ENCODE measurements around the gene NOG.

NOG gene

DNA sequence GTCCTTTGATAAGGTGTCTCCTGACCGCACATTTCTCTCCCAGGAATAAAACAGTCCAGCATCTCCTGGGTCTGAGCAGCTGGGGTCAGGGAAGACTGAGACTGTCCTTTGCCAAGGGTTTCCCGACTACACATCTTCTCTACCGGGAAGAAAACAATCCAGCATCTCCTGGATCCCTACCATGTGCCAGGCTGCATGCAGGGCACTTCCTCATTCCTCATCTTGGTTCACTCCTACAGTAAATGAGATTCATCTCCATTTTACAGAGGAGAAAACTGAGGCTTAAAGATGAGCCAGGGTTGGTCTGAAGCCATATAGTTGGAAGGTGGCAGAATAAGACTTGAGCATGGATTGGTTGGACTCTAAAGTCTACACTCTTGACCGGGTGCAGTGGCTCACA, 36.7 kb downstream of the NOG start:
- H3K9ac ChIP-seq (ENCODE audit: low read length), result no peak overlapping the region
- H3K4me1 ChIP-seq (ENCODE audit: control insufficient read depth, low read depth, low read length), result no peaks in the 10 kb centered on the region
- H2AK5ac ChIP-seq (ENCODE audit: low read length), result no peak overlapping the region
- no peak overlapping the region for H4K5ac ChIP-seq (ENCODE audit: low read length)
- H3K79me2 ChIP-seq (ENCODE audit: control insufficient read depth, insufficient read depth, low read length), result no peaks in the 10 kb centered on the region
- no peak overlapping the region for H3K18ac ChIP-seq (ENCODE audit: low read length)
- no peak overlapping the region for H3K27ac ChIP-seq (ENCODE audit: low read depth, low read length)
- no peak overlapping the region for H3K23ac ChIP-seq (ENCODE audit: low read length)
- H2BK15ac ChIP-seq (replicated peaks; ENCODE audit: low read depth), result no peak overlapping the region
- WGBS (ENCODE audit: extremely low coverage, insufficient coverage, low lambda C conversion rate), result no CpG with 5 or more reads among the region's 4 CpGs
- H3K79me1 ChIP-seq (ENCODE audit: low read length), result no peaks in the 10 kb centered on the region
- no peak for DNase-seq
- no peak overlapping the region for H2BK120ac ChIP-seq (ENCODE audit: low read depth, low read length)
- no peak overlapping the region for H3K4ac ChIP-seq (ENCODE audit: low read depth, low read length)
- no peaks in the 10 kb centered on the region for H3K36me3 ChIP-seq (ENCODE audit: control insufficient read depth, insufficient read depth, low read length)
- no peak overlapping the region for H3K56ac ChIP-seq (ENCODE audit: low read length)
- no peak overlapping the region for H3K4me3 ChIP-seq (ENCODE audit: low read length)
- H2BK5ac ChIP-seq (ENCODE audit: low read length), result no peak overlapping the region
- H3K4me2 ChIP-seq (ENCODE audit: low read length), result no peak overlapping the region
- no peaks in the 10 kb centered on the region for H3K27me3 ChIP-seq (ENCODE audit: insufficient read depth, low read length, poor library complexity)
- no peak overlapping the region for H4K8ac ChIP-seq (ENCODE audit: low read depth, low read length)

DNA sequence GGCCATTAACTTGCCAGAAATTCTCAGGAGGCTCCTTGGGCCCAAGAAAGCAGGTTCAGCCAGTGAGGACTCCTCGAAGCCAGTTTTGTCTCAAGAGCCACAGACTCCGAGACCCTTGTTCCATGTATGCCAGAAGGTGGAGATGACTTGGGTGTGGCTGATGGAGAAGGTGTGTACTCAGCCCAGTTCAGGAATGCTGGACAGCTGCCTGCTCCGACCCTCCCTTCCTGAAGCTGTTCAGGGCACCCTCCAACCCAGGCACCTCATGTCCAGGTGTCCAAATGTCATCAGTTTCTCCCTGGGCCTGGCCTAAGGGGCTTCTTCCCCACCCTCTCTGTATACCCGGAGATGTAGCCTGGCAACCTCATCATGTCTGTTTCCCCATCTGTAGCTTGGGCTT, 40.2 kb downstream of the NOG start:
- no CpG with 5 or more reads among the region's 4 CpGs for WGBS (ENCODE audit: extremely low coverage, insufficient coverage, low lambda C conversion rate)
- Histone ChIP-seq H3K9ac (ENCODE audit: low read length) (no peak overlapping the region), H3K23ac (ENCODE audit: low read length) (no peak overlapping the region), H4K5ac (ENCODE audit: low read length) (no peak overlapping the region), H3K79me2 (ENCODE audit: control insufficient read depth, insufficient read depth, low read length) (no peaks in the 10 kb centered on the region), H3K4me2 (ENCODE audit: low read length) (no peak overlapping the region), H3K36me3 (ENCODE audit: control insufficient read depth, insufficient read depth, low read length) (no peaks in the 10 kb centered on the region), H2BK120ac (ENCODE audit: low read depth, low read length) (no peak overlapping the region), H2AK5ac (ENCODE audit: low read length) (no peak overlapping the region), H2BK15ac (replicated peaks; ENCODE audit: low read depth) (no peak overlapping the region), H3K27ac (ENCODE audit: low read depth, low read length) (no peak overlapping the region), H3K27me3 (ENCODE audit: insufficient read depth, low read length, poor library complexity) (no peaks in the 10 kb centered on the region), H3K18ac (ENCODE audit: low read length) (no peak overlapping the region), H3K4me3 (ENCODE audit: low read length) (no peak overlapping the region), H4K8ac (ENCODE audit: low read depth, low read length) (no peak overlapping the region), H3K4ac (ENCODE audit: low read depth, low read length) (no peak overlapping the region), H2BK5ac (ENCODE audit: low read length) (no peak overlapping the region), H3K56ac (ENCODE audit: low read length) (no peak overlapping the region), H3K4me1 (ENCODE audit: control insufficient read depth, low read depth, low read length) (no peaks in the 10 kb centered on the region), H3K79me1 (ENCODE audit: low read length) (no peaks in the 10 kb centered on the region)
- DNase-seq, result no peak

DNA sequence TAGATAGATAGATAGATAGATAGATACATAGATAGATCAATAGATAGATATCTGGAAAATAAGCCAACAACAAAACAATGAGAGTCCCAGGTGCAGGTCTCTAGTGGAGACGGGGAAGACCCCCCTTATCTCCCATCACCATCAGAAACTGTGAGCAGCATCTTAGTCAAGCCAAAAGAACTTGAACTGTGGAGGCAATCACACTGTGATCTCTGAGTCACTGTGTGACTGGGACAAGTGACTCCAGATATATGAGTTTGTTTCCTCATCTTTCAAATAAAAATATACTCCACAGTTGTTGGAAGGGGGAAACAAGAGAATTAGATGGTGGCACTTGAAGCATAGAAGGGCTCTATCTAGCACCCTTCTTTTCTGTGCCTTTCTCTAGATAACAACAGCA, 42.1 kb downstream of the NOG start:
- Histone ChIP-seq H3K4me3 (ENCODE audit: low read length) (no peak overlapping the region), H3K36me3 (ENCODE audit: control insufficient read depth, insufficient read depth, low read length) (no peaks in the 10 kb centered on the region), H2AK5ac (ENCODE audit: low read length) (no peak overlapping the region), H3K56ac (ENCODE audit: low read length) (no peak overlapping the region), H3K4me2 (ENCODE audit: low read length) (no peak overlapping the region), H3K79me1 (ENCODE audit: low read length) (no peaks in the 10 kb centered on the region), H3K4me1 (ENCODE audit: control insufficient read depth, low read depth, low read length) (no peaks in the 10 kb centered on the region), H2BK15ac (replicated peaks; ENCODE audit: low read depth) (no peak overlapping the region), H3K23ac (ENCODE audit: low read length) (no peak overlapping the region), H4K5ac (ENCODE audit: low read length) (no peak overlapping the region), H2BK120ac (ENCODE audit: low read depth, low read length) (no peak overlapping the region), H3K18ac (ENCODE audit: low read length) (no peak overlapping the region), H3K9ac (ENCODE audit: low read length) (no peak overlapping the region), H2BK5ac (ENCODE audit: low read length) (no peak overlapping the region), H3K79me2 (ENCODE audit: control insufficient read depth, insufficient read depth, low read length) (no peaks in the 10 kb centered on the region), H3K27me3 (ENCODE audit: insufficient read depth, low read length, poor library complexity) (no peaks in the 10 kb centered on the region), H4K8ac (ENCODE audit: low read depth, low read length) (no peak overlapping the region), H3K4ac (ENCODE audit: low read depth, low read length) (no peak overlapping the region), H3K27ac (ENCODE audit: low read depth, low read length) (no peak overlapping the region)
- no CpG with 5 or more reads among the region's 1 CpG for WGBS (ENCODE audit: extremely low coverage, insufficient coverage, low lambda C conversion rate)
- DNase-seq, result no peak

- H2AK5ac ChIP-seq (ENCODE audit: low read length), result no peak overlapping the region
- no peak overlapping the region for H4K8ac ChIP-seq (ENCODE audit: low read depth, low read length)
- no peak overlapping the region for H2BK5ac ChIP-seq (ENCODE audit: low read length)
- WGBS (ENCODE audit: extremely low coverage, insufficient coverage, low lambda C conversion rate), result no CpG with 5 or more reads among the region's 3 CpGs
- H3K23ac ChIP-seq (ENCODE audit: low read length), result no peak overlapping the region
- no peak overlapping the region for H3K27ac ChIP-seq (ENCODE audit: low read depth, low read length)
- no peaks in the 10 kb centered on the region for H3K4me1 ChIP-seq (ENCODE audit: control insufficient read depth, low read depth, low read length)
- H3K79me2 ChIP-seq (ENCODE audit: control insufficient read depth, insufficient read depth, low read length), result no peaks in the 10 kb centered on the region
- H3K4me3 ChIP-seq (ENCODE audit: low read length), result no peak overlapping the region
- H3K9ac ChIP-seq (ENCODE audit: low read length), result no peak overlapping the region
- H4K5ac ChIP-seq (ENCODE audit: low read length), result no peak overlapping the region
- no peak for DNase-seq
- H2BK15ac ChIP-seq (replicated peaks; ENCODE audit: low read depth), result no peak overlapping the region
- no peaks in the 10 kb centered on the region for H3K79me1 ChIP-seq (ENCODE audit: low read length)
- H3K4me2 ChIP-seq (ENCODE audit: low read length), result no peak overlapping the region
- H3K18ac ChIP-seq (ENCODE audit: low read length), result no peak overlapping the region
- no peaks in the 10 kb centered on the region for H3K36me3 ChIP-seq (ENCODE audit: control insufficient read depth, insufficient read depth, low read length)
- H3K56ac ChIP-seq (ENCODE audit: low read length), result no peak overlapping the region
- H2BK120ac ChIP-seq (ENCODE audit: low read depth, low read length), result no peak overlapping the region
- no peak overlapping the region for H3K4ac ChIP-seq (ENCODE audit: low read depth, low read length)
- no peaks in the 10 kb centered on the region for H3K27me3 ChIP-seq (ENCODE audit: insufficient read depth, low read length, poor library complexity)
These were observed 42.8 kb downstream of the NOG start for GRCh38 chr17:56636265-56636664.

DNA sequence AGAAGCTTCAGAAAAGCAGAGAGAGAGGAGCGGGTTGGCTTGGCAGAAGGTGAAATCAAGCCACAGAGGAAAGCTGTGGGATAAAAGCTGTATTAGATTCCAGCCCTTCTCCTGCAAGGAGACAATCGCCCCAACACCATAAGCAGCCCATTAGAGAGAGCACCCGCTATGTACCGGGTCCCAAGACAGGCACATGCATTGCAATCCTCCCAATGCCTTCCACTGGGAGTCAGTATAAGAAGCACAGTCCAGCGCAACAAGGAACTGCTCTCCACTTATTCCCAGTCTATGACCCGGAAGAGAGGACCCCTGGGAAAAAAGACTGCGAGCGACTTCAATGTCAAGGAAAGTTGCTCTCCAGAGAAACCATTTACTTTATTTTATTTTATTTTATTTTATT, 43.8 kb downstream of the NOG start:
- Histone ChIP-seq H4K5ac (ENCODE audit: low read length) (no peak overlapping the region), H2BK5ac (ENCODE audit: low read length) (no peak overlapping the region), H3K79me1 (ENCODE audit: low read length) (no peaks in the 10 kb centered on the region), H3K27me3 (ENCODE audit: insufficient read depth, low read length, poor library complexity) (no peaks in the 10 kb centered on the region), H3K4me1 (ENCODE audit: control insufficient read depth, low read depth, low read length) (no peaks in the 10 kb centered on the region), H3K4ac (ENCODE audit: low read depth, low read length) (no peak overlapping the region), H2BK15ac (replicated peaks; ENCODE audit: low read depth) (no peak overlapping the region), H4K8ac (ENCODE audit: low read depth, low read length) (no peak overlapping the region), H3K23ac (ENCODE audit: low read length) (no peak overlapping the region), H2BK120ac (ENCODE audit: low read depth, low read length) (no peak overlapping the region), H2AK5ac (ENCODE audit: low read length) (no peak overlapping the region), H3K4me3 (ENCODE audit: low read length) (no peak overlapping the region), H3K56ac (ENCODE audit: low read length) (no peak overlapping the region), H3K9ac (ENCODE audit: low read length) (no peak overlapping the region), H3K27ac (ENCODE audit: low read depth, low read length) (no peak overlapping the region), H3K36me3 (ENCODE audit: control insufficient read depth, insufficient read depth, low read length) (no peaks in the 10 kb centered on the region), H3K79me2 (ENCODE audit: control insufficient read depth, insufficient read depth, low read length) (no peaks in the 10 kb centered on the region), H3K4me2 (ENCODE audit: low read length) (no peak overlapping the region), H3K18ac (ENCODE audit: low read length) (no peak overlapping the region)
- DNase-seq, result no peak
- WGBS (ENCODE audit: extremely low coverage, insufficient coverage, low lambda C conversion rate), result no CpG with 5 or more reads among the region's 8 CpGs

DNA sequence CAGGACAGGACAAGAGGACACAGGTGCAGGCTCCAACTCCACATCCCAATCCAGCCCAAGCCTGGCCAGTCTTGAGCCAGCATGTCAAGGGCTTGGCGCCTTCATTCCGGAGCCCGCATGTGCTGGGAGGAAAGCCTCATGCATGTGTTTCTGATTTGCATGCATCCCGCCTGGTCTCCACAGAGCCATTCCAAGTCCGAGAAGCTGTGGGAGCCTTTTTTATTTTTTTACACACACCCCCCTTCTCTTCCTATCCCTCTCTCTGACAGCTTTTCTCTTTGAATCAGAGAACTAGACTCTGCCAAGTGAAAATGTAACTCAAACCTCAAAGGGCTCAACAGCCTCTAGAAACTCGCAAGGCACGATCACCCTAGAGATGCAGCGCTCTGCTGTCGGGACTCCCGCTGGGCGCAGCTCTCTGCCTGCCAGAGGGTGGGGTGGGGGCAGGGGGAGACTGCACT, 45.1 kb downstream of the NOG start:
- H3K27ac ChIP-seq (ENCODE audit: low read depth, low read length), result no peak overlapping the region

More for the DNA sequence above, 45.1 kb downstream of the NOG start:
- no peaks in the 10 kb centered on the region for H3K4me1 ChIP-seq (ENCODE audit: control insufficient read depth, low read depth, low read length)
- no peak overlapping the region for H2BK15ac ChIP-seq (replicated peaks; ENCODE audit: low read depth)
- no CpG with 5 or more reads among the region's 11 CpGs for WGBS (ENCODE audit: extremely low coverage, insufficient coverage, low lambda C conversion rate)
- no peak overlapping the region for H2BK120ac ChIP-seq (ENCODE audit: low read depth, low read length)
- H3K79me2 ChIP-seq (ENCODE audit: control insufficient read depth, insufficient read depth, low read length), result no peaks in the 10 kb centered on the region
- no peak overlapping the region for H3K4me2 ChIP-seq (ENCODE audit: low read length)
- H2BK5ac ChIP-seq (ENCODE audit: low read length), result no peak overlapping the region
- H4K8ac ChIP-seq (ENCODE audit: low read depth, low read length), result no peak overlapping the region
- no peak overlapping the region for H3K4ac ChIP-seq (ENCODE audit: low read depth, low read length)
- no peak overlapping the region for H3K56ac ChIP-seq (ENCODE audit: low read length)
- no peaks in the 10 kb centered on the region for H3K79me1 ChIP-seq (ENCODE audit: low read length)
- H3K4me3 ChIP-seq (ENCODE audit: low read length), result no peak overlapping the region
- DNase-seq, result no peak
- H3K18ac ChIP-seq (ENCODE audit: low read length), result no peak overlapping the region
- no peaks in the 10 kb centered on the region for H3K36me3 ChIP-seq (ENCODE audit: control insufficient read depth, insufficient read depth, low read length)
- H3K27me3 ChIP-seq (ENCODE audit: insufficient read depth, low read length, poor library complexity), result no peaks in the 10 kb centered on the region
- no peak overlapping the region for H2AK5ac ChIP-seq (ENCODE audit: low read length)
- H4K5ac ChIP-seq (ENCODE audit: low read length), result no peak overlapping the region
- no peak overlapping the region for H3K23ac ChIP-seq (ENCODE audit: low read length)
- H3K9ac ChIP-seq (ENCODE audit: low read length), result no peak overlapping the region

Measured in mesendoderm (in vitro differentiated cells).